Spinal cord (tissue), 10 donors: Measurements from ENCODE around the gene PGM2. TPM values are rescaled to one million over a fixed set of nuclear protein-coding genes. Genes with fewer than 3 reads are reported as not detected.
"Not testable (repeated sequence)": the region's sequence is repeated elsewhere in the genome, so short reads cannot be mapped to it uniquely, and the experiment has no call there.

Source experiments
- DNase-seq, 6 donors: peaks; one replicate each; pipeline versions ENCODE4 v3.0.0 to v3.0.0-alpha.2; 2013 to 2015; ENCODE audit warnings: low spot score in 6 of 6, low read depth in 4 of 6
- H3K27ac ChIP-seq: one replicate; pipeline ENCODE4 v1.5.1; 2013; ENCODE audit warnings: low read depth, low read length, control low read depth
- H3K27me3 ChIP-seq: one replicate; pipeline ENCODE4 v1.6.1; 2013; ENCODE audit warnings: low read length; ENCODE audit not compliant: control insufficient read depth, insufficient read depth
- H3K36me3 ChIP-seq: one replicate; pipeline ENCODE4 v1.6.1; 2013; ENCODE audit warnings: low read length; ENCODE audit not compliant: control insufficient read depth, insufficient read depth
- H3K4me1 ChIP-seq: one replicate; pipeline ENCODE4 v1.6.1; 2013; ENCODE audit warnings: low read length; ENCODE audit not compliant: control insufficient read depth, insufficient read depth
- H3K4me3 ChIP-seq: one replicate; pipeline ENCODE4 v1.5.1; 2013; ENCODE audit warnings: low read depth, low read length, control low read depth
- H3K9me3 ChIP-seq: one replicate; pipeline ENCODE4 v1.6.1; 2013; ENCODE audit warnings: low read length; ENCODE audit not compliant: control insufficient read depth, insufficient read depth
- WGBS: methylation state at CpG from one replicate; pipeline ENCODE4 v1.1.5; 2013; ENCODE audit warnings: missing lambda C conversion rate; ENCODE audit not compliant: insufficient coverage; 5-methylcytosine and 5-hydroxymethylcytosine counted together
- polyA plus RNA-seq, 2 donors: library from polyadenylated mRNA; unstranded; fragments of 120-200 nt; gene quantifications; one replicate each; pipeline ENCODE4 v1.2.1, GENCODE V29; 2013; ENCODE audit not compliant: insufficient read length in 2 of 2
- total RNA-seq, 2 donors: library from RNA; depleted of rRNA in 1 of 2; stranded (reverse); fragments of 120-200 nt in 1 of 2; fragments of >200 nt in 1 of 2; gene quantifications; one replicate each; pipeline versions ENCODE4 v1.2.3 to v1.2.4, GENCODE V29; 2013 to 2014
- donor health status: healthy.

Gene PGM2
- total and polyA plus RNA-seq, 4 donors, result 18.7 to 28.5 (median 25.9) TPM

- Histone ChIP-seq H3K27me3 (no peaks in the 10 kb centered on the region), H3K4me1 (no peaks in the 10 kb centered on the region), H3K4me3 (no peak overlapping the region), H3K9me3 (no peaks in the 10 kb centered on the region), H3K36me3 (no peaks in the 10 kb centered on the region), H3K27ac (no peak overlapping the region)
- 100% methylated on average over 1 of the region's 1 CpG for WGBS
- no peak for DNase-seq
These were observed 13.8 kb upstream of the PGM2 start for GRCh38 chr4:37812713-37813112.

- no peak overlapping the region for H3K4me3 ChIP-seq
- H3K36me3 ChIP-seq, result no peaks in the 10 kb centered on the region
- whole genome bisulfite sequencing, result no CpG with 5 or more reads among the region's 3 CpGs
- no peak for DNase-seq
- no peak overlapping the region for H3K27ac ChIP-seq
- no peaks in the 10 kb centered on the region for H3K9me3 ChIP-seq
- H3K4me1 ChIP-seq, result no peaks in the 10 kb centered on the region
- H3K27me3 ChIP-seq, result no peaks in the 10 kb centered on the region
These were observed 10.9 kb upstream of the PGM2 start for GRCh38 chr4:37815591-37815990.

DNA sequence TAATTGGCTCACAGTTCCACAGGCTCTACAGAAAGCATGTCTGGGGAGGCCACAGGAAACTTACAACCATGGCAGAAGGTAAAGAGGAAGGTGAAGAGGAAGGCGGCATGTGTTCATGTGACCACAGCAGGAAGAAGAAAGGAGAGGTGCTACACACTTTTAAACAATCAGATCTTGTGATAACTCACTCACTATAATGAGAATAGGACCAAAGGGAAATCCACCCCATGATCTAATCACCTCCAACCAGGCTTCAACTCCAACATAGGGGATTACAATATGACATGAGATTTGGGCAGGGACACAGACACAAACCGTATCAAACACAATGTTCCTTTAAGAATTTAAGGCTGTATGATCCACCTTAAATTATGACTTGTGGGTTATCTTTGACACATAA is 10.5 kb upstream of the PGM2 start:
- no peaks in the 10 kb centered on the region for H3K9me3 ChIP-seq
- H3K4me1 ChIP-seq, result no peaks in the 10 kb centered on the region
- DNase-seq, result no peak
- H3K27ac ChIP-seq, result no peak overlapping the region
- no CpG with 5 or more reads among the region's 2 CpGs for WGBS
- H3K27me3 ChIP-seq, result no peaks in the 10 kb centered on the region
- H3K4me3 ChIP-seq, result no peak overlapping the region
- H3K36me3 ChIP-seq, result no peaks in the 10 kb centered on the region

- Histone ChIP-seq H3K9me3 (no peaks in the 10 kb centered on the region), H3K4me3 (no peak overlapping the region), H3K4me1 (no peaks in the 10 kb centered on the region), H3K27ac (no peak overlapping the region), H3K36me3 (no peaks in the 10 kb centered on the region), H3K27me3 (no peaks in the 10 kb centered on the region)
- DNase-seq, result no peak
- WGBS, result no CpG with 5 or more reads among the region's 3 CpGs
These were observed 9.8 kb upstream of the PGM2 start for GRCh38 chr4:37816719-37817118.

- Histone ChIP-seq H3K36me3 (no peaks in the 10 kb centered on the region), H3K27ac (no peak overlapping the region), H3K4me3 (no peak overlapping the region), H3K4me1 (no peaks in the 10 kb centered on the region), H3K27me3 (no peaks in the 10 kb centered on the region), H3K9me3 (no peaks in the 10 kb centered on the region)
- no peak for DNase-seq
- 92% methylated on average over 5 of the region's 5 CpGs for WGBS
These were observed 7.7 kb upstream of the PGM2 start for GRCh38 chr4:37818752-37819151.

- not testable (repeated sequence) for H3K4me3 ChIP-seq, H3K36me3 ChIP-seq, DNase-seq, H3K27ac ChIP-seq, H3K4me1 ChIP-seq, H3K27me3 ChIP-seq, H3K9me3 ChIP-seq
- WGBS, result 96% methylated on average over 5 of the region's 28 CpGs
These were observed 6.0 kb upstream of the PGM2 start for GRCh38 chr4:37820458-37820857.

GRCh38 chr4:37821953-37822605 is 4.4 kb upstream of the PGM2 start:
- Histone ChIP-seq H3K36me3 (no peaks in the 10 kb centered on the region), H3K27me3 (no peaks in the 10 kb centered on the region), H3K9me3 (no peaks in the 10 kb centered on the region), H3K27ac (no peak overlapping the region), H3K4me1 (peaks cover 4% of the 10 kb centered on the region), H3K4me3 (no peak overlapping the region)
- no peak for DNase-seq
- no CpG with 5 or more reads among the region's 4 CpGs for WGBS

- not testable (repeated sequence) for H3K27me3 ChIP-seq, H3K36me3 ChIP-seq, H3K9me3 ChIP-seq, DNase-seq
- WGBS, result no CpG with 5 or more reads among the region's 9 CpGs
- Histone ChIP-seq H3K27ac (peak overlapping the region; percentile 67), H3K4me1 (peaks cover 14% of the 10 kb centered on the region), H3K4me3 (peak overlapping the region; percentile 87)
These were observed 985 bp upstream of the PGM2 start for GRCh38 chr4:37825501-37825900.

GRCh38 chr4:37825968-37826294 is 555 bp upstream of the PGM2 start:
- Histone ChIP-seq H3K27me3 (no peaks in the 10 kb centered on the region), H3K36me3 (peaks cover 3% of the 10 kb centered on the region), H3K27ac (peak overlapping the region; percentile 67), H3K4me1 (peaks cover 14% of the 10 kb centered on the region), H3K4me3 (peak overlapping the region; percentile 87), H3K9me3 (no peaks in the 10 kb centered on the region)
- no peak for DNase-seq
- WGBS, result 0% methylated on average over 4 of the region's 14 CpGs

GRCh38 chr4:37827030-37827685 is 672 bp downstream of the PGM2 start:
- peak overlapping the region; percentile 67 for H3K27ac ChIP-seq
- under 1% methylated on average over 35 of the region's 38 CpGs for WGBS
- peak in 2 of 6 donors; percentile 11 to 28 for DNase-seq
- peaks cover 6% of the 10 kb centered on the region for H3K36me3 ChIP-seq
- no peaks in the 10 kb centered on the region for H3K27me3 ChIP-seq
- H3K4me1 ChIP-seq, result peaks cover 14% of the 10 kb centered on the region
- no peaks in the 10 kb centered on the region for H3K9me3 ChIP-seq
- H3K4me3 ChIP-seq, result peak overlapping the region; percentile 87
